Lower leg skin (tissue), 3 donors: ENCODE results near the gene CTSF.

Source experiments
- CTCF ChIP-seq, 3 donors: fragments of 450-650 bp; IDR thresholded peaks; one replicate each; pipeline ENCODE4 v1.5.1; 2016; ENCODE audit warnings: antibody characterized with exemption in 3 of 3, mild to moderate bottlenecking in 3 of 3, moderate library complexity in 2 of 3
- POLR2A ChIP-seq, 2 donors: fragments of 450-650 bp; IDR thresholded peaks; one replicate each; pipeline ENCODE4 v1.6.1; 2016 to 2017; ENCODE audit warnings: antibody characterized with exemption in 2 of 2, mild to moderate bottlenecking in 1 of 2, moderate library complexity in 1 of 2

GRCh38 chr11:66529655-66530054, 38.8 kb downstream of the CTSF start:
- no peak for TF ChIP-seq CTCF (IDR thresholded peaks at IDR 0.05)
- no peak for TF ChIP-seq POLR2A (IDR thresholded peaks at IDR 0.05)
